HG03159 (cell line): Measurements from ENCODE around the gene NAA80.
"Not testable (repeated sequence)": the region's sequence is repeated elsewhere in the genome, so short reads cannot be mapped to it uniquely, and the experiment has no call there.

Source experiments
- ATAC-seq: cut with Tn5 transposase; IDR thresholded peaks from one replicate; pipeline ENCODE4 v1.9.1; 2021; ENCODE audit warnings: mild to moderate bottlenecking, moderate library complexity; ENCODE audit not compliant: unreplicated experiment

NAA80 gene

DNA sequence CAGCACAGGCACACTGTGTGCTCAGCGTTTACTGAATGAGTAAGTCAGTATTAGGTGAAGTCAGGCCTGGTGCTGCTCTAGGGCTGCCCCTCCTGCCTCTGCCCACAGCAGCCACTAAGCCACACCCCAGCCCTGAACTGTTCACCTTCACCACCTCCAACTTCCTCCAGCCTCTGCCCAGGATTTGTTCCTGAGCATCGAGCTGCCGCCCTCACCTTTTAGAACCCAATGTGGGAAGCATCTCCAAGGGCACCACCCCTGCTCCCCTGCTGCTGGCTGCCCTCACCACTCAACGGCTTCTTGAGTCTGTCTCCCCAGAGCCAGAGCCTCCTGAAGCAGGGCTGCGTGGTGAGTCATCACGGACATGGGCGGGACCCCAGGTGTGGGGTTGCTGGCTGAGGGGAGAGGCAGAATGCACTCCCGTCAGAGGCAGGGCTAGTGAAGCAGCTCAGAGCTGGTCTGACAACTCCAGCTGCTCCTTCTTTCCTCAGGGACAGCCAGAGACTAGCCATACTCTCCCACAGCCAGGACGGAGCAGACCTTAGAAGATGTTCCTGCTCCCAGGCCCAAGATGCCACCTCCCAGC is 17.5 kb upstream of the NAA80 start:
- no peak for ATAC-seq

DNA sequence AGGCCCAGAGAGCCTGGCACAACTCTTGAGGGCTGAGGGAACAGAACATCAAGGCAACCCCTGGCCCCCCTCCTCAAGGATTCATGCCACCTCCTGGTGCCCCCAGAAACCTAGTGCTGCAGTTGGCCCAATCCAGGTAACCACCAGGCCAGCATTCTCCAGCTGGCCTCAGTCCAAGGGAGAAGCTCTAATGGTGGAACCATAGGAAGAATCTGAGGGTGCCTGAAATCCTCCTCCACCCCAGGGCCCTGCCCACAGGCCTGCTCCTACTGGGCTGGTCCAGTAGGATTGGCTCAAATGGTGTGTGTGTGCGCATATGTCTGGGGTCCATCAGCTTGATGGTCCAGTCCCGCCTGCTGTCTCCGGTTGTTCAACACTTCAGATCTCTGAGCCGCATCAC is 15.6 kb upstream of the NAA80 start:
- no peak for ATAC-seq

DNA sequence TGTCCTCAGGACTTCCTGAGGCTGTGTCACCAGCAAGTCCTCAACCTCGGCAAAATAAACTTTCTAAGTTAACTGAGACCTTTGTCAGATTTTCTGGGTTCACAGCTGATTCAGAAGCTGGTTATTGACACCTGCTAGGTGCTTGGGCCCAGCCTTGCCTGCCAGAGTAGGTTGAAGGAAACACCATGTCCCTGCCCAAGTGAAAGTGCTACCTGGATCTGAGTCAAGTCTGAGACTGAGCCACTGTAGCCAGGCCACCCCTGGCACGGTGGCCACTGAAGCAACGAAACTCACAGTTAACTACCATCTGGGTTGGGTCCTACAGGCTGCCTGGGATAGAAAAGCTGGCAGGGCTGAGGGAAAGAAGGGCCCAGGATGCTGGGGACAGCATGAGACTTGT is 15.1 kb upstream of the NAA80 start:
- no peak for ATAC-seq

DNA sequence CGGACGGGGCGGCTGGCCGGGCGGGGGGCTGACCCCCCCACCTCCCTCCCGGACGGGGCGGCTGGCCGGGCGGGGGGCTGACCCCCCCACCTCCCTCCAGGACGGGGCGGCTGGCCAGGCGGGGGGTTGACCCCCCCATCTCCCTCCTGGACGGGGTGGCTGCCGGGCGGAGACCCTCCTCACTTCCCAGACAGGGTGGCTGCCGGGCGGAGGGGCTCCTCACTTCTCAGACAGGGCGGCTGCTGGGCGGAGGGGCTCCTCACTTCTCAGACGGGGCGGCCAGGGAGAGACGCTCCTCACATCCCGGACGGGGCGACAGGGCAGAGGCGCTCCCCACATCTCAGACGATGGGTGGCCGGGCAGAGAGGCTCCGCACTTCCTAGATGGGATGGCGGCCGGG is 12.8 kb upstream of the NAA80 start:
- ATAC-seq = not testable (repeated sequence)

DNA sequence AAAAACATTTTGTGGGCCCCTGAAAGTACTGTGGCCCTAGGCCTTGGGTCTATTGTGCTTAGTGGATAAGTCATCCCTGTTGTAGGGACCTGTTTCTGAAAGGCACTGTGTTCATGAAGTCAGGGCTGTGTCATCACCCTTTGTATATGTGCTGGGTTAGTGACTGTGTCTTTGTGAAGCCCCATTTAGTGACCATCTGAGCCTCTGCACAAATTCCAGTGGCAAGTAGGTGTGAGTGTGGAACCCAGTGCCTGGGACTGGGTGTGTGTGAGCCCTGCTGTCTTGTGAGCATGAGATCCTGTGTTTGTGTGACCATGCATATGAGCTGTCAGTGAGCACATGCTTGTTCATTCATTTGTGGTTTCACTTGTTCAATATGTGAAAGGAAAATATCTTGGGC is 5.4 kb upstream of the NAA80 start:
- no peak for ATAC-seq

DNA sequence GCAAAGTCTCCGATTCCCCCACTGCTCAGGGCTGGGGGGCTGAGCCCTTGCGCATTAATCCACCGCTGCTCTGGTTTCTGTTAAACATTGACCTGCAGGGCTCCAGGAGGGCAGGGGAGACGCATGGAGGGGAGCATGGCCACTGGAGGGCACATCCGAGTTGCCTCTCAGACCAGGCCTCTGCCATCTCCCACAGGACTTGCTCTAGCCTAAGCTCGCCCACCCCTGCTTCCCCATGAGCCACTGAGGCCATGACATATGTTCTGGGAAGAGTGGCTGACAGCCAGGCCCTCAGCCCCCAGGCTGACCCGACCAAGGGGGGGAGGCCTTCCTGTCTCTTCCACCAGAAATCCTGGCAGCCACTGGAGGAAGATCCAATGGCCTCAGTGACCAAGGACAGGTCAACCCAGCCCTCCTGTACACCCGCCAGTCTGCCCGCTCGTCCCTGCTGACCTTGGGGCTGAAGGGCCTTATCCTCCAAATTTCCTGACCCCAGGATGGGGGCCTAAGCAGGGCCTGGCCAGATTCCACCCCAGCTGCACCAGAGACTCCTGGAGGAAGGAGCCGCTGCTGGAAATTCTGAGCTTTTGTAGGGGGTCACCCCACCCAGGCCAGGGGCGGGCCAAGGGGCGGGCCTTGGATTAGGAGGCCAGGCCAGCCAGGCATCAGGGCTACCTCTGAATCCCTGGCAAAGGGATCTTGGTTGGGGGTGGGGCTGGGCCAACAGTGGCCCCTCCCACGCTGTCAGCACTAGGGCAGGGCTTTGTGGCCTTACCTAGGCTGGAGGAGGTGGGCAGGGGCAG is 4.0 kb upstream of the NAA80 start, which contains the start of gene HYAL1:
TSS of gene HYAL1 (minus strand) at position 562 of the 803 bp plus-strand sequence. CDS start 618 bp downstream, outside the sequence.
- no peak for ATAC-seq

DNA sequence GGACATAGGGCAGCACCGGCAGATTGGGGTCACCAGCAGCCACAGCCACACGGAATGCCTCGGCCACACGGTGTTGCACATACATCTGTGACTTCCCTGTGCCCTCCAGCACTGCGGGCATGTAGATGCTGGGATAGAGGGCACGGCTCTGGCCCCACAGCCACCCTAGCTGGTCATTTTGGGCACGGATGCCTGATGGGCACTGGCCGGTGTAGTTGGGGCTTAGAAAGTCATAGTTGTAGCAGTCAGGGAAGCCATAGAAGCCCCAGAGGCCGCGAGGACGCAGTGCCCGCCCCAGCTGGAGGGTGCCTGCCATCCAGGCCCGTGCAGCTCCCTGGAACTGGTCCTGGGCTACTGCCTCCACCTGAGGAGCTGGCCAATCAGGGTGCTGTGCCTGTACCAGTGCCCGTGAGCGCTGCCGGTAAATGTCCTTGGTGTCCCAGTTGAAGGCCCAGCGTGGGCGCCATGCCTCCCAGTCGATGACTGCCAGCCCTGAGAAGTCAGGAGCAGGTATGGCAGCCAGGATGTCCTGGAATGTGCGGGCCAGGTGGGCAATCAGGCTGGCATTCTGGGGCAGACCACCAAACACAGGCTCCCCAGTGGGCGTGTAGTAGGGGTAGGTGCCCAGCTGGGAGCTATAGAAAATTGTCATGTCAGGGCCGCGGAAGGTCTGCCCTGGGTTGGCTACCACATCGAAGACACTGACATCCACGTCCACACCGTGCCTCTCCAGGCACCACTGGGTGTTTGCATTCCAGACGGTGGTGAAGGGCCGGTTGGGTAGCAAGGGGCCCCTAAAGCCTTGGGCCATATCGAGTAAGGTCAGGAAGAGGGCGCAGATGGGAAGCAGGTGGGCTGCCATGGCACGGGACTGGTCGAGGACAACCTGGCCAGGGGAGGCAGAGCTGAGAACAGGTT is 3.1 kb upstream of the NAA80 start:
- ATAC-seq = no peak

DNA sequence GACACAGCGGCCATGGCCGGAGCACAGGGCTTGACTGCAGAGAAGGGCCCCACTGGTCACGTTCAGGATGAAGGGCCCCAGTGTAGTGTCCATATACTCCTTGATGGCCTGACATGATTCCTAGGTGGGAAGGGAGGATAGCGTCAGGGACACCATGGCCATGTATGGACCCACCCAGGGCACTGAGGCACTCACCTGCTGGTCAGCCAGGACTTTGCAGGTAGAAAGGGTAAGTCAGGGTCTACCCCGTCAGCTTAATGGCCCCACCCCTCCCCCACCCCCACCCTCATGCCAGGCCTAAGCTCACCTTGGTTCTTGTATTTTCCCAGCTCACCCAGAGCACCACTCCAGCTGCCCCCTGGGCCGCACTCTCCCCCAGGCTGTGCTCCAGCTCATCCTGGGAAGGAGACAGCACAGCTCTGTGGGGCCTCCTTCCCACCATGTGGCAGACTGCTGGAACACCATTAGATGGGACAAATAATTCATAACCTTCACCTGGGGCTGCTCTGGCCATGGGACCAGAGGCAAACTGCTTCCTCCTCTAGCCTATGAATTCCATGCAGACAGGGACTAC is 1.6 kb upstream of the NAA80 start:
- no peak for ATAC-seq

DNA sequence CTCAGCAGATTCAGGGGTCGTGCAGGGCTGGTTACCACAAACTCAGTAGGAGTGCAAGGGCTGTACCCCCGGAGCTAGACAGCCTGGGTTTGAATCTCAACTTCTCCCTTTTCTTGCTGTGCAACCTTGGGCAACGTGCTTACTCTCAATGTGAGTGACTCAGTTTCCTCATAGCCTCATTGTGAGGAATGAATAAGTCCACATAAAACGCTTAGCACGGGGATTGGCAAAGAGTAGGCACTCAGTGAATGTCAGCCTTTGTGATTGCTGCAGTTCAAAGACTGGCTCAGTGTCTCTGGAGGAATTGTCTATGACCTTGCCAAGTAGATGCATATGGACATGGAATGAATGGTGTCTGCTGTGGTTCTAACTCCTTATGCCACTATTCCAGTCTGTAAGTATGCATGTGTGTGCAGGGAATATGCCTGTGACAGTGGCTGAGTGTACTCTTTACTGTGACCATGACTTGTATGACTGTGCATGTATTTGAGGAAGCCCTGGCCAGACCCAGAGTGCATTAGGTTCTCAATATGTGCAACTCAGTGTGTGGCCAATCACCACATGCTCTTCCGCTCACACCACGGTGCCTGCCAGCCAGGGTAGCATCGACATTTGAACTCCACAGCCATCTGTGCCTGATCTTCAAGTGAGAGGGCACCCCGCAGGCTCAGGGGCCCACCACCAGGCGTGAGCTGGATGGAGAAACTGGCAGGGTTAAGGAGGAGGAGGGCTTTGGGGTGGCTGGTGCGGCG is 900 bp upstream of the NAA80 start:
- no peak for ATAC-seq

DNA sequence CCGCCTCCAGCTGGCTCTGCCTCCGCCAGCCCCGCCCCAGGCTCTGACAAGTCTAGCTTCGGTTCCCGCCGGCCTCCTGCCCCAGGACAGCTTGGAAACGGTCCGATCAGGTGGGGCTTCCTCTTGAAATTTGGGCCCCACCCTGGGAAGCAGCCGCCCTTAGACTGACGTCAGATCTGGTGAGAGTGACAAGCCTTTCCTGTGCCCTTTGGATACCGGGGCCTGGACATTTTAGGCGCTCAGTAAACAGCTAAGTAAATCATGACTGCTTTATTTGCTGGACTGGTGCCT is 378 bp upstream of the NAA80 start:
- no peak for ATAC-seq

DNA sequence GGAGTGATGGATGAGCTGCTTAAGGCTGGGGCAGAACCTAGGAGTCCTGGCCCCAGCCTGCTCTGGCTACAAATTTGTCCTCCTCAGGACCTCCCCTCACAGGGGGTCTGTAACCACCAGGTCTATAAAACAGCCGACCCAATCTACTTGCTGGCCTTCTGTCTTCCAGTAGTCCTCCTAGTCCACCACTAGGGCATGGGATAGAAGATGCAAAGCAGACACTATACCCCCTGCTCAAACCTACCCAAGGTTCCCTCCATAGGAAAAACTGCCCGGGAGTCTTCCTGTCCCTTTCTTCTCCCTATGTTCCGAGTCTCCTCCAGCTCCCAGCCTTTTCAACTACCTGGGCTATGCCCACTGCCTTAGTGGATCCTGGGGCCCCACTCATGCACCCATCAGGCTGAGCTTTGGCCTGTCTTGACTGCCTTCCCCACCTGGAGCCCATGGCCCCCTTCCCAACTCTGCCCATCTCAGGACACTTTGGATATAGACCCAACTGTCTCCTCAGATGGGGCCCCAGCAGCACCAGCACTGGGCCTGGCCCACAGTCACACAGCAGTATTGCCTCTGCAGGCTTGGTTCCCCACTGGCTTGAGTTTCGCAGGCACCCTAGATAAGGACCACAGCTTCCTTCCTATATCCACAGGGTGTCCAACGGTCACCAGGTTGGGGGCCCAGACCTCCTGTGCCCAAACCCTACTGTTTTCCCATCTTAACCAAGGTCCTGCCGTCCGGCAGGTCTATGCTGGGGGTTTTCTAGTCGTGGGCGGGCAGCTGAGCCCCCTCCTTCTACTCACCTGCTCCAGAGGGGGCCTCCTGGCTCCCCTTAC is 1.1 kb downstream of the NAA80 start:
- no peak for ATAC-seq

DNA sequence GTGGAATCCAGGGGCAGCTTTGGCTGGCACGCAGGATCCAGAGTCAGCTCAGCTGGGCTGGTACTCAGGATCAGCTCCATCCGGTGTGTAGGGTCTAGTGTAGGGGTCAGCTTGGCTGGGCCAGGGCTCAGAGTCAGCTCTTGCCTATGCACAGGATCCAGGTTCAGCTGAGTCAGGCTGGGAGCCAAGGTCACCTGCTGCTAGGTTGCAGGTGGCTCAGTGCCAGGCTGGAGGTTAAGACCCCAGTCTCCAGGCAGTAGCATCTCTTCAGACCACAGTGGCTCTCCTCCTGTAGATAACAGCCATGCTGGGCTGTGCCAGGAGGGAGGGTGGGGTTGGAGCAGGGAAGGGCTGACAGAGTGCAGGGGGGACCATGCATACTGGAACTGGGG is 1.8 kb downstream of the NAA80 start:
- no peak for ATAC-seq

DNA sequence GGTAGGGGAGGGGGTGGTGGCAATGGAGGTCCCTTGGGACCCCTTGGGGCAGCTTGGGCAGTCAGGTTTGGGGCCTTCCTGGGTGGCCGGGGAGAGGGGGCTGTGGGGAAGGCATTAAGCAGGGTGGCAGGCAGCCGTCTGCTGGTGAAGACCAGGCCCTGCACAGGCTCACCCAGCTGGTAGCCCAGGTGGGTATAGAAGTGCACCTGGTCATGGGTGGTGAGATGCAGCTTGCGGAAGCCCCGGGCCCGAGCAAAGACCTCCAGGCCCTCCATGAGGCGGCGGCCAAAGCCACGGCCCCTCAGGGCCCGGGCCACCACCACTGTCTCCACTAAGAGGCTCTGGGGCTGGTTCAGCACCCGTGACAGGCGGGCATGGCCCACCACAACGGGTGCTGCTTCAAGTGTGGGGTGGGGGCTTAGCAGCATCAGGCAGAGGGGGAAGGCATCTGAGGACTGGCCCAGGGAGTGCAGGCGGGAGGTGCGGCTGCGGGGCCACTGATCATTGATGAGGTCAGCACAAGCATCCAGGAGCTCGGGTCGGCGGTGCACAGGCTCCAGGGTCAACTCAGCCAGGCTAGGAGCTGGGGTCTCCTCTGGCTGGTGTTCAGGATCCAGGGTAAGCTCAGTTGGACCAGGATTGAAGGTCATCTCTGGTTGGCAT is 2.4 kb downstream of the NAA80 start:
- ATAC-seq = no peak

DNA sequence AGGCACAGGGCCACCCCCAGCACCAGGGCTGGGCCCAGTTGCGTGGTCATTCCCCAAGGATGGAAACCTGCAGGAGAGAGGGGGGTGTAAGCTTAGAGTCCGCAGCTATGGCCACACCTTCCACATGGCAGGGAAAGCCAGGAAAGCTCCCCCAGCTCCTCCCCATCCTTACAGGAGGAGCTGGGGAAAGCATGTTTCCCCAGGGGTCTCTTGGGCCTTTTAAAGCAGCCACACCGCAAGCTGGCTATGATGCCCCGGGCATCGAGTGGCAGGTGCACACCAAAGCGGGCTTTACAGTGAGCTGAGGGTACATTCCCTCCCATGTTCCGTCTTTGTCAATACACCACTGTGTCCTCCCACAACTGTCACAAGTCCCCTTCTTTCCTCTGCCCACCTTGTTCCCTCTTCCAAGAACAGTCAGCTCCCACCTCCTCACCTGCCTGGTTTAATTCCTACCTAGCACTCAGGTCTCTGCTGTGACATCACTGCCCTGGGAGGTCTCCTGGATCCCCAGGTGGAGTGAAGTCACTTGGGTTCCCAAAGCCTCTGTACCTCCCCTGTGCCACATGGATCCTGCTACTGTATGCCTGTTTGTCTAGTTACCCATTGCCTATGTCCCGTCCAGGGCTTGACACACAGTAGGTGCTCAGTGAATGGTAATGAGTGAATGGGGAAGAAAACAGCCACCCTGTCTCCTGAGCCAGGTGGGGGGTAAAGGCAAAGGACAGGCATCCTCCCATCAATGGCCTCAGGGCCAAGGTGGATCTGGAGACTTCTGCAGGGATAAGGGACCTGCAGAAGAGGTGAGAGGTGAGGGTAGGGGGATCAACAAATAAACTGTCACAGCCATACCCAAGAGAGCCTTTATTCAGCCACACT is 3.4 kb downstream of the NAA80 start:
- ATAC-seq = no peak

DNA sequence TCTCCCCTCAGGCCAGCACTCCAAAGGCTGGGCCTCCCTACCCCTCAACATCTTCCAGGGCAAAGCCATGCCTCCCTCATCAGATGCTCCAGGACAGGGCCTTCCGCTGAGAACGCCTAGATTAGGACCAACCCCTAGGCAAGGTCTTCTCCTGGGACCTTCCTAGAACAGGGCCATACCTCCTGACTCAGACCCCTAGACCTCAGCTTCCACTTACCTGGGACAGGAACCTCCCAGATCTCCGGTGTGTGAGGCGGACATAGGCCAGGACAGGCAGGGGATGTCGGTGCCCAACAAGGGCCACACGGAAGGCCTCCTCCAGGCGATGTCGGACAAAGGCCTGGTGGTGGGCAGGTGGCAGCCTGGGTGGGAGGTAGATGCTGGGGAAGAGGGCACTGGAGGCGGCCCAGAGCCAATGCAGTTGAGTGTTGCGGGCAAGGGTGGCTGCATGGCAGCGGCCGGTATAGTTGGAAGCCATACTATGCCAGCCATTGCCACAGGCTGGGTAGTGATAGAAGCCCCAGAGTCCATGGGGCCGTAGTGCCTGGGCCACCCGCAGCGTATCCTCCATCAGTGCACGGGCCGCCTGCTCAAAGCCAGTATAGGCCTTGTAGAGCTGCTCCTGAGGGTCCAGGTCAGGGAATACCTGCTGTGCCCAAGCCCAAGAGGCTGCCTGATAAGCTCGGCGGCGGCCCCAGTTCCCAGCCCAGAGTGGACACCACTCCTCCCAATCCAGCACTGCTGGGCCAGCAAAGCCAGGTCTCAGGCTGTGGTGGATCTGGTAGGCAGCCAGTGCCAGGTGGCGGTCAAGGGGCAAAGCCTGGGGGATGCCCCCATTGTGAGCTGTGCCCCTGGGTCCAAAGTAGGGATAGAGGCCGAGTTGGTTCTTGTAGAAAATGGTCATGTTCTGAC is 4.5 kb downstream of the NAA80 start:
- no peak for ATAC-seq

DNA sequence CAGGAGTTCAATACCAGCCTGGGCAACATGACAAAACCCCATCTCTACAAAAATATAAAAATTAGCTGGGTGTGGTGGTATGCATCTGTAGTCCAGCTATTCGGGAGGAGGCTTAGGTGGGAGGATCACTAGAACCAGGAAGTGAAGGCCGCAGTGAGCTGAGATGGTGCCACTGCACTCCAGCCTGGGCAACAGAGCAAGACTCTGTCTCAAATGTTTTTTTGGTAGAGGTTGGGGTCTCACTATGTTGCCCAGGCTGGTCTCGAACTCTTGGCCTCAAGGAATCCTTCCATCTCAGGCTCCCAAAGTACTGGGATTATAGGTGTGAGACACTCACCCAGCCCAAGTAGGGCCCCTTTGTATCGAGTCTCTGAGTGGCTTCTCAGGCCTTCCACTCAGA is 5.1 kb downstream of the NAA80 start:
- ATAC-seq = no peak

DNA sequence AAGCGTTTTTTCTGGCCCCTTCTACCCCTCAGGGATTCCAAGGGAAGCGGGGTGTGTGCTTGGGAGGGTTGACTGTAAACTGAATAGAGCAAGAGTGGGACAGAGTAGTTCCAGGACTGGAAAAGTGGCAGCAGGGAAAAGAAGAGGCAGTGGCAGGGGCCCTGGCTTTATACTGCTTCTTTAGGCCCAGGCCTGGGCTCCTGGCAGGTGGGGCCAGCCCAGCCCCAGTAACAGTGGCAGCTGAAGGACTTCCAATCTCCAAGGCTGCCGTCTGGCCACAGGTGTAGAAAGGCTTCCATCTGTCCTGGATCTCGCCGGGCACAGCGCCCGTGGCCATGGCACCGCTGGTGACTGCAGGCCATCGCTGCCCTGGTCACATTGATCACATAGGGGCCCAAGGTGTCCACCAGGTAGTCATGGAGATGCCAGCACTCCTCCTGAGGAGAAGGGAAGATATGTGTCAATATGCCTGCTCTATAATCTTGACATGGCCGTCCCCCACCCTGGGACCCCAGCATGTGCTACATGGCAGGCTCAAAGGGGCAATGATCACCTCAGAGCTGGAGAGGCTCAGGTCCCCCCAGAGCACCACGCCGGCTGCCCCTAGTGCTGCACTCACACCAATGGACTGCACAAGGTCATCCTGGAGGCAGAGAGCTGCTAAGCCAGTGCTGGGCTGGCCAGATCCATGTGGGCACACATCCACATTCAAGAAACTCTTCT is 6.0 kb downstream of the NAA80 start:
- no peak for ATAC-seq
